RWPE1 (cell line): ENCODE data around the gene PAPPA.

Source experiments
- CTCF ChIA-PET: fragments of 350-600 bp; sonication (Branson Sonifier 250); formaldehyde crosslinking; extraction: SDS; loops from one replicate; lab custom pipeline; 2021; lab: Yijun Ruan, JAX
- POLR2A ChIA-PET: fragments of 400-600 bp; formaldehyde crosslinking; extraction: SDS; loops from one replicate; lab custom pipeline; 2020; ENCODE audit warnings: antibody characterized with exemption; ENCODE audit not compliant: low non-redundant PET; lab: Yijun Ruan, JAX
- DNase-seq: peaks from one replicate; pipeline ENCODE4 v3.0.0; 2012; ENCODE audit warnings: low spot score
- H3K27ac ChIP-seq: fragments of 450-650 bp; 2 replicates; pipeline ENCODE4 v1.5.1; 2017
- TF ChIP-seq, protein P1 (sequence below): fragments of 450-650 bp; conservative IDR thresholded peaks from 2 replicates; pipeline ENCODE4 v1.5.1; 2017; ENCODE audit warnings: low read depth, mild to moderate bottlenecking

Gene PAPPA

DNA sequence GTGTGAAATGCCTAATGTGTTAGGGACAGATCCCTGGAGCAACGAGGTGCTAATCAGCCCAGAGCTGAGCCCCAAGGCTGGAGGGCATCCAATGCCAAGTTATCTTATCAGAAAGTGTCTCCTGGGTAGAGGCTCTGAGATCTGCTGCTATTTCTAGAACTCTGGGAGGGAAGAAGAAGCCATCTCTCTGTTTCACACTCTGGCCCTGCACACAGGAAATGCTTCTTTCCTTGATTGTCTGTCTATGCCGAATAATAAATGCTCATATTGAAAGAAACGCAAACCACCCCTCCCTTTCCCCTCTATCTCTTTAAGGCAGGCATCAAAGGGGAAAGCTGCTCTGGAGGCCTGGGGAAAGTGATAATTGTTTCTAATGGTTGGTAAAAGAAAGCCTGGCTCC is 166.7 kb downstream of the PAPPA start:
- TF ChIP-seq, protein P1, sequence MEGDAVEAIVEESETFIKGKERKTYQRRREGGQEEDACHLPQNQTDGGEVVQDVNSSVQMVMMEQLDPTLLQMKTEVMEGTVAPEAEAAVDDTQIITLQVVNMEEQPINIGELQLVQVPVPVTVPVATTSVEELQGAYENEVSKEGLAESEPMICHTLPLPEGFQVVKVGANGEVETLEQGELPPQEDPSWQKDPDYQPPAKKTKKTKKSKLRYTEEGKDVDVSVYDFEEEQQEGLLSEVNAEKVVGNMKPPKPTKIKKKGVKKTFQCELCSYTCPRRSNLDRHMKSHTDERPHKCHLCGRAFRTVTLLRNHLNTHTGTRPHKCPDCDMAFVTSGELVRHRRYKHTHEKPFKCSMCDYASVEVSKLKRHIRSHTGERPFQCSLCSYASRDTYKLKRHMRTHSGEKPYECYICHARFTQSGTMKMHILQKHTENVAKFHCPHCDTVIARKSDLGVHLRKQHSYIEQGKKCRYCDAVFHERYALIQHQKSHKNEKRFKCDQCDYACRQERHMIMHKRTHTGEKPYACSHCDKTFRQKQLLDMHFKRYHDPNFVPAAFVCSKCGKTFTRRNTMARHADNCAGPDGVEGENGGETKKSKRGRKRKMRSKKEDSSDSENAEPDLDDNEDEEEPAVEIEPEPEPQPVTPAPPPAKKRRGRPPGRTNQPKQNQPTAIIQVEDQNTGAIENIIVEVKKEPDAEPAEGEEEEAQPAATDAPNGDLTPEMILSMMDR: no peak
- ChIA-PET POLR2A (no interaction called here), CTCF (interaction anchor here (1.2 kb wide), 1 partner anchor 726 kb away, joined by 7 read pairs; no protein-coding TSS in a partner anchor)
- no peak overlapping the region for H3K27ac ChIP-seq
- DNase-seq: no peak

DNA sequence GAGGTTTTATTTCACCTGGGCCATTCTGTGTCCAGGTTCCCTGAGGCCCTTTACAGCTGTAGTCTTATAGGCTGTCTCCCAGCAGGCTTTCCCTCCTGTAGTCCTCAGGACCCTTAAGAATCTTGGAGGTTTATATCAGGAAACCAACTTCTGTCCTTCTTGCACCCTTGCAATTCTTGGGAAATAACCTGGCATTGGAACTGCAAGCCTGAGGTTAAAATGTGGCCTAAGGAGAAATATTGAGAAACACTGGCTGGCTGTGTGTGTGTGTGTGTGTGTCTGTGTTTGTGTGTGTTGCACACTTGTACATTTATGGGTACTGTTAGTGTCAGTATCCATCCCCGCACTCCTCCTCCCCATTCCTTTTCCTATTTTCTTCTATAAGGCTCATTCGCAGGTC is 168.9 kb downstream of the PAPPA start:
- no peak for DNase-seq
- TF ChIP-seq, protein P1: no peak
- ChIA-PET CTCF (interaction anchor here (0.5 to 0.6 kb wide), 2 partner anchors 669 to 1030 kb away, joined by 3 read pairs; no protein-coding TSS in a partner anchor), POLR2A (interaction anchor here (0.6 kb wide), 1 partner anchor 381 kb away, joined by 4 read pairs; no protein-coding TSS in a partner anchor)
- no peak overlapping the region for H3K27ac ChIP-seq

DNA sequence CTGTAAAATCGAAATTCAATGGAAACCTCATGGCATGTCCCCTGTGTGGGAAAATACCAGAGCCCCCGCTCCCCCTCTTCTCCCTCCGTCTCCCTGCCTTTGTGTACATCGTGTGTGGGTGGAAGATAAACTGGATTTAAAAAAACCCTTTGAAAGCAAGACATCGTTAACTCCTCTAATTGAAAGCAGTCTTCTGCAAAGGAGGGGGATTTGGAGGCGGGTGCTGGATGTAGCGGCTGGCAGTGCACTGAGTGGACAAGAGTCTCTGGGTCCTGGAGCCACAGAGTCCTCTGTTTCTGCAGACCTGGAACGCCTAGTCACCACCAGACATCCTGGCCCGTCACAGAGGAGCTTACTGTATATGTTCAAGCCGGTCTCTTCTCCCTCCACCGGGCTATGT is 169.4 kb downstream of the PAPPA start:
- no peak overlapping the region for H3K27ac ChIP-seq
- no peak for DNase-seq
- TF ChIP-seq, protein P1: no peak
- ChIA-PET CTCF (interaction anchor here (0.5 kb wide), 1 partner anchor 1029 kb away, joined by 3 read pairs; no protein-coding TSS in a partner anchor), POLR2A (no interaction called here)

DNA sequence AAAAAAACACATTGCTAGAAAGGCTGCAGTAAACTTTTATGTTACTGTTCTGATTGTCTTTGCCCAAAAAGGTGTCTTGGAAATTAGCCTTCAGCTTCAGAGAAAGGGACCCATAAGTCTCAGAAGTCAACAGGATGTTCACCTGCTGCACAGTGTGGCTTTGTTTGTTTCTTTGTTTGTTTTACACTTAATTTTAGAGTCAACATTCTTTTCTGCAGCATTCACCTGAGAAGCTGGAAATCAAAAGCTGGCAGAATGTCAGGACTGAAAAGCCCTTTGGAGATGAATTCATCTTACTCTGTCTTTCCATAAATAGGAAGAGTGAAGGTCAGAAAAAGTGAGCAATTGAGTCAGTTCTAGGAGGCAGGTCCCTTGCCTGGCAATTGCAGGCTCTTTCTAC is 170.0 kb downstream of the PAPPA start:
- CTCF ChIA-PET: interaction anchor here (0.6 kb wide), 1 partner anchor 373 kb away, joined by 3 read pairs; no protein-coding TSS in a partner anchor
- POLR2A ChIA-PET: no interaction called here
- H3K27ac ChIP-seq: no peak overlapping the region
- DNase-seq: no peak
- TF ChIP-seq, protein P1: no peak

DNA sequence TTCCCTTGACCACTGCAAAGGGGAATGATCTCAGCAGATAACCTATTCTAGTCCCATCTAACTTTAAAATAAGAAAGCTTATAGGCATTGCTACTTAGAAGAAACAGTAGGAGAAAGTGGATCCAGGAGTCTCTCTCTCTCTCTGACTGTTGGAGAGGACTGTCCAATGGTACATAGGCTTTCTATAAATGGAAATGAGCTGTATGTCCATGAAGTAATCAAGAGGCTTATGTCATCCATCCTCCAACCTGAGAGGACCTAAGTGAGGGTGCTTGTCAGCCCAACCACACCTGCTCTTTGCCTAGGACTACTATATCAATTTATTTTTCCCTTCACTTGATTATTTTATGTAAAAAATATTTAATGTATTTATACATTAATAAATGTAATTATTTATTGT is 172.3 kb downstream of the PAPPA start:
- no peak for DNase-seq
- no peak overlapping the region for H3K27ac ChIP-seq
- ChIA-PET POLR2A (no interaction called here), CTCF (no interaction called here)
- TF ChIP-seq, protein P1: no peak

DNA sequence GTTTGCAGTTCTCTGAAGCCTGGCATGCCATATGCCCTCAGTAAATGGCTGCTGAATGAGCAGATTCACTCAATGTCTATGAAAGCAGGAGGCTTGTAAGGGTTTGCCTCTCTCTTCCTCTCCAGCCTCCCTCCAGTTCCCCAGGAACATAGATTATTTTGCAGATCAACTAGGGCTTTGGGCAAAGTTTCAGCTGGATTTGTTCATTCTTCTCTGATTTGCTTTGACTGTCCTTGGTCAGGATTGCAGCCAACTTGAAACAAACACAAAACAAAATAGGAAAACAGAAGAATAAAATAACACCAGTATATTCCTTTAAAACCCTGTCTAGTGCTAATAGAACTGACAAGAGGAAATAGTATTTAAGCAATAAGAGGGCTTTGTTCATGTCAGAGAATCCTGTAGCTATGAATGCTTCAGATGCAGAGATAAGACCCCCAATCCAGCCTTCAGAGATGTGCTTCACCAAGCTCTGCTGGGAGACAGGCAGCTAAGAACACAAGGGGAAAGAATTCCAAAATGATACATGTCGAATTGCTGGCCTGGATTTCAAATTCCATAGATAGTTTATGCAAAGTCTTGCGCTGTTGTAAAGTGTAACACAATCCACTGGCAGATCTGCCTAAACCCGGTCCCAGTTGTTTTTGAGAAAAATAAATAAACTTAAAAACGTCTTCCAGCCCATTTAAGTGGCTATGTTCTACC is 174.3 kb downstream of the PAPPA start:
- CTCF ChIA-PET: no interaction called here
- POLR2A ChIA-PET: no interaction called here
- TF ChIP-seq, protein P1: no peak
- DNase-seq: no peak
- no peak overlapping the region for H3K27ac ChIP-seq
